Skeletal muscle satellite cell (primary cell): Measurements from ENCODE around the gene ELP4.

Experiments
- H3K27me3 ChIP-seq: 2 replicates; pipeline ENCODE4 v1.7.0; 2013; ENCODE audit warnings: low read length; ENCODE audit not compliant: control insufficient read depth, insufficient read depth
- H3K36me3 ChIP-seq: 2 replicates; pipeline ENCODE4 v1.7.0; 2013; ENCODE audit warnings: mild to moderate bottlenecking, control low read depth, low read length; ENCODE audit not compliant: insufficient read depth
- H3K4me1 ChIP-seq: 2 replicates; pipeline ENCODE4 v1.7.0; 2013; ENCODE audit warnings: low read length; ENCODE audit not compliant: control insufficient read depth, insufficient read depth
- H3K4me2 ChIP-seq: 2 replicates; pipeline ENCODE4 v1.7.0; 2013; ENCODE audit warnings: mild to moderate bottlenecking, low read length
- H3K4me3 ChIP-seq: 2 replicates; pipeline ENCODE4 v1.7.0; 2013; ENCODE audit warnings: low read length
- H3K9ac ChIP-seq: 2 replicates; pipeline ENCODE4 v1.7.0; 2013; ENCODE audit warnings: mild to moderate bottlenecking, low read depth, low read length, moderate library complexity
- H3K9me3 ChIP-seq: replicated peaks from 2 replicates; pipeline ENCODE4 v1.7.0; 2013; ENCODE audit warnings: mild to moderate bottlenecking, control low read depth, low read length

ELP4 gene

GRCh38 chr11:31782257-31782656 is 272.7 kb downstream of the ELP4 start:
- H3K27me3 ChIP-seq, result no peaks in the 10 kb centered on the region
- H3K36me3 ChIP-seq, result no peaks in the 10 kb centered on the region
- H3K9me3 ChIP-seq, result no peaks in the 10 kb centered on the region
- peaks cover 12% of the 10 kb centered on the region for H3K4me1 ChIP-seq
- no peak overlapping the region for H3K4me2 ChIP-seq
- no peak overlapping the region for H3K9ac ChIP-seq
- no peak overlapping the region for H3K4me3 ChIP-seq

GRCh38 chr11:31783252-31783651 is 273.7 kb downstream of the ELP4 start:
- Histone ChIP-seq H3K9ac (no peak overlapping the region), H3K4me1 (peaks cover 12% of the 10 kb centered on the region), H3K4me3 (no peak overlapping the region), H3K27me3 (no peaks in the 10 kb centered on the region), H3K4me2 (no peak overlapping the region), H3K36me3 (no peaks in the 10 kb centered on the region), H3K9me3 (no peaks in the 10 kb centered on the region)

GRCh38 chr11:31784611-31785010 is 275.0 kb downstream of the ELP4 start:
- H3K4me2 ChIP-seq, result no peak overlapping the region
- H3K27me3 ChIP-seq, result no peaks in the 10 kb centered on the region
- H3K9ac ChIP-seq, result no peak overlapping the region
- no peaks in the 10 kb centered on the region for H3K36me3 ChIP-seq
- no peaks in the 10 kb centered on the region for H3K9me3 ChIP-seq
- H3K4me3 ChIP-seq, result no peak overlapping the region
- H3K4me1 ChIP-seq, result peaks cover 1% of the 10 kb centered on the region

- Histone ChIP-seq H3K4me2 (no peak overlapping the region), H3K27me3 (no peaks in the 10 kb centered on the region), H3K36me3 (no peaks in the 10 kb centered on the region), H3K4me3 (no peak overlapping the region), H3K9ac (no peak overlapping the region), H3K9me3 (no peaks in the 10 kb centered on the region), H3K4me1 (no peaks in the 10 kb centered on the region)
Observed at GRCh38 chr11:31786996-31787685, 277.6 kb downstream of the ELP4 start.

DNA sequence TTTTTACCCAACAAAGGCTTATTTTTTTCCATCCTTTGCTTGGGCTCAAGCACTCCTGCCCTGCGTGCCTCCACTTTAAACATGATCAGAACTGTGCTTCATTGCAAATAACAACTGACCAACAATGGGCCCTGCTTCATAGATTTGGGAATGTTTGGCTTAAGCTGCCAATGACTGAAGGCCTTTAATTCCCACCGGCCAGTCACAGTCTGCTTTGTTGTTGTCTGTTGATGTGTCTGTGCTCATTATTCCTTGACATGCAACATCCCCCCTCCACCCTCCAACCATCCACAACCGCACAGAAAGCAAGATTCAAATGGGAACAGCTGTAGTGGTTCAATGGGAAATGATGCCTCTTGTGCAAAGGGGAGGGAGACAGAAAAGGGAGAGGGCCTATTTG is 278.5 kb downstream of the ELP4 start:
- H3K9me3 ChIP-seq, result no peaks in the 10 kb centered on the region
- H3K4me3 ChIP-seq, result no peak overlapping the region
- no peaks in the 10 kb centered on the region for H3K36me3 ChIP-seq
- H3K4me2 ChIP-seq, result no peak overlapping the region
- no peaks in the 10 kb centered on the region for H3K27me3 ChIP-seq
- no peak overlapping the region for H3K9ac ChIP-seq
- H3K4me1 ChIP-seq, result no peaks in the 10 kb centered on the region

- Histone ChIP-seq H3K4me3 (no peak overlapping the region), H3K9me3 (no peaks in the 10 kb centered on the region), H3K4me2 (no peak overlapping the region), H3K4me1 (no peaks in the 10 kb centered on the region), H3K27me3 (peaks cover 11% of the 10 kb centered on the region), H3K9ac (no peak overlapping the region), H3K36me3 (no peaks in the 10 kb centered on the region)
Observed at GRCh38 chr11:31790649-31791048, 281.1 kb downstream of the ELP4 start.

- Histone ChIP-seq H3K36me3 (no peaks in the 10 kb centered on the region), H3K4me1 (no peaks in the 10 kb centered on the region), H3K9ac (no peak overlapping the region), H3K9me3 (no peaks in the 10 kb centered on the region), H3K4me2 (no peak overlapping the region), H3K27me3 (peaks cover 23% of the 10 kb centered on the region), H3K4me3 (no peak overlapping the region)
Observed at GRCh38 chr11:31792036-31792435, 282.5 kb downstream of the ELP4 start.

GRCh38 chr11:31792456-31792855 is 282.9 kb downstream of the ELP4 start:
- H3K9me3 ChIP-seq, result no peaks in the 10 kb centered on the region
- H3K27me3 ChIP-seq, result peaks cover 27% of the 10 kb centered on the region
- no peaks in the 10 kb centered on the region for H3K36me3 ChIP-seq
- H3K4me2 ChIP-seq, result no peak overlapping the region
- no peaks in the 10 kb centered on the region for H3K4me1 ChIP-seq
- no peak overlapping the region for H3K4me3 ChIP-seq
- no peak overlapping the region for H3K9ac ChIP-seq

DNA sequence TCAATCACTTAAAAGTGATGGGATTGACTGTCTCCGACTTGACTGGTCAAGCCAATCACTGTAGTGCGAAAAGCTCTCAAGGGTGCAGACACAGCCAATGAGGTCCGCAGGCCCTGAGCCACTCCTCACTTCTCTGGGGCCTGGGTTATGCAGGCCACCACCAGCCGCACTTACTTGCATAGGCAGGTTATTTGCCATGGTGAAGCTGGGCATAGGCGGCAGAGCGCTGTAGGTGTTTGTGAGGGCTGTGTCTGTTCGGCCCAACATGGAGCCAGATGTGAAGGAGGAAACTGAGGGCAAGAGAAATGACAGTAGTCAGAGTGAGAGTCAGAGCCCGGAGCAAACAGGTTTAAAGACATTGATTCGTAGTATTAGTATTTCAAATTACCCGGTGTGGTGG is 283.7 kb downstream of the ELP4 start:
- no peak overlapping the region for H3K4me2 ChIP-seq
- peaks cover 35% of the 10 kb centered on the region for H3K27me3 ChIP-seq
- H3K9ac ChIP-seq, result no peak overlapping the region
- peaks cover 2% of the 10 kb centered on the region for H3K4me1 ChIP-seq
- no peaks in the 10 kb centered on the region for H3K36me3 ChIP-seq
- H3K4me3 ChIP-seq, result no peak overlapping the region
- H3K9me3 ChIP-seq, result no peaks in the 10 kb centered on the region

GRCh38 chr11:31794548-31794947 is 285.0 kb downstream of the ELP4 start:
- no peak overlapping the region for H3K4me2 ChIP-seq
- no peaks in the 10 kb centered on the region for H3K9me3 ChIP-seq
- H3K4me3 ChIP-seq, result no peak overlapping the region
- no peak overlapping the region for H3K9ac ChIP-seq
- H3K4me1 ChIP-seq, result peaks cover 15% of the 10 kb centered on the region
- no peaks in the 10 kb centered on the region for H3K36me3 ChIP-seq
- peaks cover 48% of the 10 kb centered on the region for H3K27me3 ChIP-seq

DNA sequence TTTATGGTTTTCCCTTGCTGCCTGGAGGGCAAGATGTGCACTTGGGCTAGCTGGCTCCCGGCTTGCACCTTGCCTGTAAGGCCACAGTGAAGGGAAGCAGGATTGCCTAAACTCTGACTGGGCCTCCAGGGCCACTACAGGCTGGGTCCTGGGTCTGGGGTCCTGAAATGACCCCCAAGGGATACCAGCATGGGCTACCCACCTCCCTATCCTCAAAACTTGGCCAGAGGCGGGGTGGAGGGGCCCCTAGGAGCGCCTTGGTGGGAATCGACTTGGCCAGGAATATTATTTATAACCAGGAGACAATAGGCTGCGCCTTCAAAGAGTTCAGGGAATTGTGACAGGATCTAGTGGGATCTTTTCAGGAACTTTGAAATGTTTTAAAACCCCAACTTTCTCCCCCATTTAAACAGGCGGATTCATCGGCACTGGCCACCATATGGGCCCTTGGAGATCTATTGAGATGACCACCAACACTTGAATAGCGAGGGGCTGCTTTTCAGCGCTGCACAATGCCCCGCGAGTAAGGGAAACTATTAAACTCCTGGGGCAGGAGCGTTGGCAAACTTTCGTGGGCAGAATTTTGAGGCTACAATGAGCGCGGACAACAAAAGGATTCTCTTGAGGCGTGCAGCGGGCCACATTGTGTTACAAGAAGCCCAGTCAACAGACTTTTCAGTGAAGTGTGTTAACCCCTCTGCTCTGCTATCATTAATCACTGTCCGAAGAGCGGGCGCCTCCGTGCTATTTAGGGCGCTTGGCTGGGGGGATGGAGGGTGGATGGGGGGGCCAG is 286.3 kb downstream of the ELP4 start:
- no peak overlapping the region for H3K9ac ChIP-seq
- no peak overlapping the region for H3K4me2 ChIP-seq
- no peaks in the 10 kb centered on the region for H3K9me3 ChIP-seq
- H3K27me3 ChIP-seq, result peaks cover 60% of the 10 kb centered on the region
- no peaks in the 10 kb centered on the region for H3K36me3 ChIP-seq
- no peak overlapping the region for H3K4me3 ChIP-seq
- H3K4me1 ChIP-seq, result peaks cover 15% of the 10 kb centered on the region
